Endothelial cell of umbilical vein (primary cell): ENCODE data around the gene TTC21A. TPM values are rescaled to one million over a fixed set of nuclear protein-coding genes. Genes with fewer than 3 reads are reported as not detected.
"Not testable (repeated sequence)": the region's sequence is repeated elsewhere in the genome, so short reads cannot be mapped to it uniquely, and the experiment has no call there.

Experiments used
- BruUV-seq: library from RNA; stranded (reverse); fragments of 400-500 nt; replicated peaks from 2 replicates; lab custom pipeline; 2021; lab: Mats Ljungman, UMichigan
- CTCF ChIA-PET: fragments of 300-600, 350-600 bp; sonication (Branson Sonifier 250); formaldehyde crosslinking; loops from one replicate; lab custom pipeline; 2021; ENCODE audit warnings: antibody characterized with exemption, inconsistent platforms; lab: Charles Lee
- POLR2A ChIA-PET: fragments of 300-600, 350-600 bp; sonication (Branson Sonifier 250); formaldehyde crosslinking; loops from one replicate; lab custom pipeline; 2021; ENCODE audit warnings: antibody characterized with exemption, inconsistent platforms; lab: Charles Lee
- DNase-seq: peaks from one replicate; pipeline ENCODE4 v3.0.0-alpha.2; 2011; ENCODE audit warnings: low read depth, low spot score
- FAIRE-seq: peaks from 2 replicates; lab custom pipeline; 2011; peaks lifted over from hg19 to GRCh38; lab: Jason Lieb, UNC
- H2AFZ ChIP-seq: 2 replicates; pipeline ENCODE4 v1.6.0; 2012; ENCODE audit warnings: low read depth, low read length, control low read depth, inconsistent platforms
- H3K27ac ChIP-seq: 2 replicates; pipeline ENCODE4 v1.5.1; 2011; ENCODE audit warnings: low read depth, mild to moderate bottlenecking, control low read depth, low read length, moderate library complexity; ENCODE audit not compliant: insufficient read depth
- H3K27me3 ChIP-seq, 2 experiments: 2 replicates each; pipeline versions ENCODE4 v1.6.0 to v1.6.1; 2011; ENCODE audit warnings: low read length in 2 of 2, mixed read lengths in 1 of 2; ENCODE audit not compliant: control insufficient read depth in 2 of 2, insufficient read depth in 2 of 2
- H3K36me3 ChIP-seq, 2 experiments: 2 replicates in 1 of 2; 3 replicates in 1 of 2; pipeline ENCODE4 v1.5.1; 2011; ENCODE audit warnings: low read length in 2 of 2, mild to moderate bottlenecking in 1 of 2, moderate library complexity in 1 of 2; ENCODE audit not compliant: control insufficient read depth in 2 of 2, insufficient read depth in 2 of 2; ENCODE audit errors: extremely low read depth in 1 of 2
- H3K4me1 ChIP-seq: 3 replicates; pipeline ENCODE4 v1.5.1; 2011; ENCODE audit warnings: mild to moderate bottlenecking, low read length; ENCODE audit not compliant: control insufficient read depth, insufficient read depth; ENCODE audit errors: extremely low read depth
- H3K4me2 ChIP-seq: 2 replicates; pipeline ENCODE4 v1.6.1; 2011; ENCODE audit warnings: low read length, control low read depth, mixed read lengths; ENCODE audit not compliant: insufficient read depth
- H3K4me3 ChIP-seq, 3 experiments: fragments of 200-600 bp in 1 of 3; sonication (generic), shearing (Covaris generic) in 1 of 3; replicated peaks in 1 of 3; 2 replicates each; pipeline ENCODE4 v1.5.1; 2011 to 2016; ENCODE audit warnings: control low read depth in 3 of 3, low read length in 3 of 3, mild to moderate bottlenecking in 2 of 3, inconsistent platforms in 1 of 3, low read depth in 1 of 3, moderate library complexity in 1 of 3; ENCODE audit not compliant: insufficient read depth in 1 of 3
- H3K79me2 ChIP-seq: 2 replicates; pipeline ENCODE4 v1.6.0; 2012; ENCODE audit warnings: low read length, inconsistent platforms; ENCODE audit not compliant: control insufficient read depth, insufficient read depth
- H3K9ac ChIP-seq: replicated peaks from 2 replicates; pipeline ENCODE3; 2011; ENCODE audit warnings: low read length, control low read depth; ENCODE audit not compliant: insufficient read depth; ENCODE audit errors: extremely low read depth
- H3K9me1 ChIP-seq: replicated peaks from 3 replicates; pipeline ENCODE4 v1.6.0; 2011; ENCODE audit warnings: mild to moderate bottlenecking, low read length; ENCODE audit not compliant: control insufficient read depth, insufficient read depth; ENCODE audit errors: extremely low read depth
- H3K9me3 ChIP-seq: replicated peaks from 2 replicates; pipeline ENCODE4 v1.5.1; 2012; ENCODE audit warnings: low read length, inconsistent platforms; ENCODE audit not compliant: control insufficient read depth, insufficient read depth
- H4K20me1 ChIP-seq: replicated peaks from 2 replicates; pipeline ENCODE3; 2011; ENCODE audit warnings: mild to moderate bottlenecking, low read length; ENCODE audit not compliant: control insufficient read depth, insufficient read depth; ENCODE audit errors: extremely low read depth
- CTCF ChIP-seq, 2 donors: IDR thresholded peaks; 1 replicate in 1 of 2; 2 replicates in 1 of 2; pipeline ENCODE4 v1.5.1; 2011; ENCODE audit warnings: low read length in 2 of 2, mild to moderate bottlenecking in 2 of 2, moderate library complexity in 2 of 2, control low read depth in 1 of 2, inconsistent platforms in 1 of 2, low read depth in 1 of 2; ENCODE audit not compliant: insufficient read depth in 1 of 2; ENCODE audit errors: extremely low read depth in 1 of 2
- EZH2 ChIP-seq: IDR thresholded peaks from 2 replicates; pipeline ENCODE4 v1.6.1; 2012; ENCODE audit warnings: borderline replicate concordance, low read depth, mild to moderate bottlenecking, moderate library complexity, low read length, inconsistent platforms; ENCODE audit not compliant: severe bottlenecking
- GATA2 ChIP-seq: IDR thresholded peaks from 2 replicates; pipeline ENCODE4 v1.7.0; 2011; ENCODE audit warnings: low read depth, mild to moderate bottlenecking, moderate library complexity, mixed read lengths, low read length; ENCODE audit not compliant: insufficient read length, insufficient read depth
- JUN ChIP-seq: IDR thresholded peaks from 2 replicates; pipeline ENCODE4 v1.6.1; 2011; ENCODE audit warnings: borderline replicate concordance, low read depth; ENCODE audit not compliant: insufficient read length, insufficient read depth
- dilution Hi-C: fragments of 300-500 bp; cut with MboI; formaldehyde crosslinking; loops from one replicate; pipeline ENCODE4 v1.15.0; 2019; ENCODE audit warnings: low sequenced_read_pairs; ENCODE audit not compliant: extremely low pct_ligation_motif_present
- intact Hi-C: fragments of 100-400 bp; cut with micrococcal nuclease; formaldehyde crosslinking; loops from one replicate; pipeline ENCODE4 v1.10.0; 2022
- polyA plus RNA-seq, 4 experiments: library from polyadenylated mRNA; depleted of rRNA in 3 of 4; stranded (reverse) in 3 of 4; unstranded in 1 of 4; fragments of >200 nt; gene quantifications; 2 replicates each; pipeline versions ENCODE4 v1.2.1 to v1.2.3, GENCODE V29; 2011 to 2012; ENCODE audit warnings: missing spikeins in 1 of 4
- total RNA-seq: library from RNA; stranded (reverse); gene quantifications from 2 replicates; pipeline ENCODE4 v1.2.3, GENCODE V29; 2021

Gene TTC21A
- total and polyA plus RNA-seq, 2 donors (not counting 3 experiments of a cell fraction or from before 2014, with no cell fraction given) = 4.7 to 7.8 TPM

GRCh38 chr3:39170461-39170860 is 63.0 kb downstream of the TTC21A start:
- no TSS peak for BruUV-seq
- POLR2A ChIA-PET = no interaction called here
- H3K9ac ChIP-seq = no peak overlapping the region
- H2AFZ ChIP-seq = no peak overlapping the region
- H3K36me3 ChIP-seq = no peaks in the 10 kb centered on the region
- no peaks in the 10 kb centered on the region for H3K9me1 ChIP-seq
- H4K20me1 ChIP-seq = no peaks in the 10 kb centered on the region
- H3K4me1 ChIP-seq = peaks cover 27% of the 10 kb centered on the region
- H3K27me3 ChIP-seq = no peaks in the 10 kb centered on the region
- dilution Hi-C loops = no loop called here
- intact Hi-C loops = no loop called here
- no peak for TF ChIP-seq JUN
- no peak for TF ChIP-seq EZH2
- no peak for TF ChIP-seq CTCF (IDR thresholded peaks at IDR 0.05; ENCODE audit: extremely low read depth in 1 of 2, insufficient read depth in 1 of 2, low read depth in 1 of 2, low read length in 2 of 2)
- TF ChIP-seq GATA2 = no peak
- no peaks in the 10 kb centered on the region for H3K79me2 ChIP-seq
- no peak overlapping the region for H3K4me3 ChIP-seq
- FAIRE-seq (no peak), DNase-seq (no peak)
- H3K9me3 ChIP-seq = no peaks in the 10 kb centered on the region
- no peak overlapping the region for H3K27ac ChIP-seq
- CTCF ChIA-PET = interaction anchor here (1.6 to 2.6 kb wide), 2 partner anchors 19 to 118 kb away, joined by 4 to 10 read pairs; no protein-coding TSS in a partner anchor
- no peak overlapping the region for H3K4me2 ChIP-seq

- H3K9me3 ChIP-seq, H3K9me1 ChIP-seq, H3K4me2 ChIP-seq, dilution Hi-C loops, H3K4me3 ChIP-seq, intact Hi-C loops, H3K27me3 ChIP-seq, H3K9ac ChIP-seq, H3K36me3 ChIP-seq, H3K79me2 ChIP-seq, H4K20me1 ChIP-seq, H2AFZ ChIP-seq, FAIRE-seq, DNase-seq, POLR2A ChIA-PET, BruUV-seq, H3K27ac ChIP-seq: not testable (repeated sequence)
- peaks cover 23% of the 10 kb centered on the region for H3K4me1 ChIP-seq
- CTCF ChIA-PET = interaction anchor here (2.6 kb wide), 1 partner anchor 19 kb away, joined by 10 read pairs; no protein-coding TSS in a partner anchor
Measured at GRCh38 chr3:39170877-39171276, 63.4 kb downstream of the TTC21A start.
